Left ventricle myocardium inferior (tissue), 1 donor: Measurements from ENCODE around the gene PAX5. TPM values are rescaled to one million over a fixed set of nuclear protein-coding genes. Genes with fewer than 3 reads are reported as not detected.

Source experiments
- DNase-seq: peaks from one replicate; pipeline ENCODE4 v3.0.0-alpha.2; 2020
- H3K27ac ChIP-seq: fragments of 200-600 bp; replicated peaks from 2 replicates; pipeline ENCODE4 v1.8.0; 2021
- H3K27me3 ChIP-seq: fragments of 200-600 bp; 2 replicates; pipeline ENCODE4 v1.8.0; 2021; ENCODE audit warnings: low read depth
- H3K36me3 ChIP-seq: fragments of 200-600 bp; 2 replicates; pipeline ENCODE4 v1.8.0; 2021
- H3K4me1 ChIP-seq: fragments of 200-600 bp; 2 replicates; pipeline ENCODE4 v1.8.0; 2021
- H3K4me3 ChIP-seq: fragments of 200-600 bp; 2 replicates; pipeline ENCODE4 v1.8.0; 2021; ENCODE audit warnings: mild to moderate bottlenecking, moderate library complexity
- H3K9me3 ChIP-seq: fragments of 200-600 bp; replicated peaks from 2 replicates; pipeline ENCODE4 v1.8.0; 2021
- CTCF ChIP-seq: fragments of 200-600 bp; IDR thresholded peaks from 2 replicates; pipeline ENCODE4 v1.8.0; 2021; ENCODE audit warnings: antibody characterized with exemption, mild to moderate bottlenecking, borderline replicate concordance
- intact Hi-C: fragments of 100-400 bp; cut with micrococcal nuclease; formaldehyde crosslinking; loops from one replicate; pipeline ENCODE4 v1.11.0; 2022
- total RNA-seq: library from RNA; stranded (reverse); fragmentation: NEBNext Ultra II Directional; extraction: Animal tissue kit (Norgen Biotek cat#: 25700); gene quantifications from one replicate; pipeline ENCODE4 v1.2.1, GENCODE V29; 2021
- donor health status: DM: no; HTN: yes; CAD: no; lungs with severe emphysema.

PAX5 gene
- total RNA-seq, 1 donor from 2014 or later, result not detected

GRCh38 chr9:36999728-37000333 lies 34.2 kb downstream of the PAX5 start:
- Histone ChIP-seq H3K4me3 (no peak overlapping the region), H3K36me3 (no peaks in the 10 kb centered on the region), H3K27me3 (peaks cover 98% of the 10 kb centered on the region), H3K4me1 (no peaks in the 10 kb centered on the region), H3K9me3 (no peaks in the 10 kb centered on the region), H3K27ac (no peak overlapping the region)
- no peak for TF ChIP-seq CTCF
- no peak for DNase-seq
- intact Hi-C loops, result no loop called here

GRCh38 chr9:36997414-36997813 lies 36.7 kb downstream of the PAX5 start:
- Histone ChIP-seq H3K4me3 (no peak overlapping the region), H3K4me1 (no peaks in the 10 kb centered on the region), H3K9me3 (no peaks in the 10 kb centered on the region), H3K27ac (no peak overlapping the region), H3K36me3 (no peaks in the 10 kb centered on the region), H3K27me3 (peaks cover 96% of the 10 kb centered on the region)
- intact Hi-C loops, result no loop called here
- no peak for TF ChIP-seq CTCF
- DNase-seq, result no peak

GRCh38 chr9:36996706-36997086 lies 37.4 kb downstream of the PAX5 start:
- TF ChIP-seq CTCF, result no peak
- intact Hi-C loops, result no loop called here
- H3K27me3 ChIP-seq, result peaks cover 96% of the 10 kb centered on the region

GRCh38 chr9:36995927-36996705 lies 38.0 kb downstream of the PAX5 start:
- peak overlapping the region; percentile 35 for H3K4me3 ChIP-seq

More at GRCh38 chr9:36996706-36997086, 37.4 kb downstream of the PAX5 start:
- H3K4me1 ChIP-seq, result no peaks in the 10 kb centered on the region
- DNase-seq, result no peak
- peaks cover 2% of the 10 kb centered on the region for H3K9me3 ChIP-seq
- no peak overlapping the region for H3K4me3 ChIP-seq
- no peaks in the 10 kb centered on the region for H3K36me3 ChIP-seq
- H3K27ac ChIP-seq, result no peak overlapping the region

More at GRCh38 chr9:36995927-36996705, 38.0 kb downstream of the PAX5 start:
- Histone ChIP-seq H3K9me3 (peaks cover 8% of the 10 kb centered on the region), H3K27me3 (peaks cover 96% of the 10 kb centered on the region), H3K4me1 (no peaks in the 10 kb centered on the region), H3K36me3 (no peaks in the 10 kb centered on the region), H3K27ac (no peak overlapping the region)
- TF ChIP-seq CTCF, result peak; percentile 58
- intact Hi-C loops, result no loop called here
- DNase-seq, result peak; percentile 20
